Measurements from ENCODE around the gene SLC11A1. TPM values are rescaled to one million over a fixed set of nuclear protein-coding genes. Genes with fewer than 3 reads are reported as not detected.

Gene SLC11A1
- total and polyA plus RNA-seq, 2 experiments from 2014 or later = 0.60 to 0.74 TPM

- Histone ChIP-seq H3K79me2 (no peaks in the 10 kb centered on the region), H2AFZ (no peak overlapping the region), H3K9me2 (replicated peaks; ENCODE audit: insufficient read depth) (no peaks in the 10 kb centered on the region), H3K36me3 (replicated peaks; ENCODE audit: insufficient read depth, low read depth) (no peaks in the 10 kb centered on the region), H3K27me3 (no peaks in the 10 kb centered on the region), H3K27ac (no peak overlapping the region), H3K4me3 (no peak overlapping the region), H4K20me1 (ENCODE audit: insufficient read depth, poor library complexity, severe bottlenecking) (no peaks in the 10 kb centered on the region), H3K4me1 (ENCODE audit: insufficient read depth) (peaks cover 6% of the 10 kb centered on the region), H3K9me3 (ENCODE audit: low read depth) (no peaks in the 10 kb centered on the region), H3K4me2 (no peak overlapping the region)
- no peak for DNase-seq (ENCODE audit: low spot score)
- TF ChIP-seq EZH2 (IDR thresholded peaks at IDR 0.05; ENCODE audit: borderline replicate concordance) = no peak
- TF ChIP-seq EZH2phosphoT487 (IDR thresholded peaks at IDR 0.05; ENCODE audit: low read depth, severe bottlenecking, unreplicated experiment) = no peak
- TF ChIP-seq CTCF (IDR thresholded peaks at IDR 0.05; ENCODE audit: poor library complexity) = no peak
- WGBS (ENCODE audit: low lambda C conversion rate, missing lambda C conversion rate) = 98% methylated on average over 8 of the region's 8 CpGs
Observed at GRCh38 chr2:218362606-218363005, 19.5 kb upstream of the SLC11A1 start.

GRCh38 chr2:218363736-218364135 lies 18.3 kb upstream of the SLC11A1 start:
- Histone ChIP-seq H3K9me2 (replicated peaks; ENCODE audit: insufficient read depth) (no peaks in the 10 kb centered on the region), H3K36me3 (replicated peaks; ENCODE audit: insufficient read depth, low read depth) (no peaks in the 10 kb centered on the region), H4K20me1 (ENCODE audit: insufficient read depth, poor library complexity, severe bottlenecking) (no peaks in the 10 kb centered on the region), H3K79me2 (no peaks in the 10 kb centered on the region), H2AFZ (no peak overlapping the region), H3K27me3 (no peaks in the 10 kb centered on the region), H3K4me2 (no peak overlapping the region), H3K4me1 (ENCODE audit: insufficient read depth) (peaks cover 6% of the 10 kb centered on the region), H3K9me3 (ENCODE audit: low read depth) (no peaks in the 10 kb centered on the region), H3K4me3 (no peak overlapping the region), H3K27ac (no peak overlapping the region)
- DNase-seq (ENCODE audit: low spot score) = no peak
- 94% methylated on average over 3 of the region's 3 CpGs for WGBS (ENCODE audit: low lambda C conversion rate, missing lambda C conversion rate)
- no peak for TF ChIP-seq CTCF (IDR thresholded peaks at IDR 0.05; ENCODE audit: poor library complexity)
- TF ChIP-seq EZH2phosphoT487 (IDR thresholded peaks at IDR 0.05; ENCODE audit: low read depth, severe bottlenecking, unreplicated experiment) = no peak
- TF ChIP-seq EZH2 (IDR thresholded peaks at IDR 0.05; ENCODE audit: borderline replicate concordance) = no peak

GRCh38 chr2:218364196-218364595 lies 17.9 kb upstream of the SLC11A1 start:
- Histone ChIP-seq H2AFZ (no peak overlapping the region), H4K20me1 (ENCODE audit: insufficient read depth, poor library complexity, severe bottlenecking) (no peaks in the 10 kb centered on the region), H3K27me3 (no peaks in the 10 kb centered on the region), H3K79me2 (no peaks in the 10 kb centered on the region), H3K27ac (no peak overlapping the region), H3K9me3 (ENCODE audit: low read depth) (no peaks in the 10 kb centered on the region), H3K4me3 (no peak overlapping the region), H3K36me3 (replicated peaks; ENCODE audit: insufficient read depth, low read depth) (no peaks in the 10 kb centered on the region), H3K9me2 (replicated peaks; ENCODE audit: insufficient read depth) (no peaks in the 10 kb centered on the region), H3K4me2 (no peak overlapping the region), H3K4me1 (ENCODE audit: insufficient read depth) (peaks cover 6% of the 10 kb centered on the region)
- no peak for DNase-seq (ENCODE audit: low spot score)
- TF ChIP-seq EZH2phosphoT487 (IDR thresholded peaks at IDR 0.05; ENCODE audit: low read depth, severe bottlenecking, unreplicated experiment) = no peak
- no peak for TF ChIP-seq CTCF (IDR thresholded peaks at IDR 0.05; ENCODE audit: poor library complexity)
- no peak for TF ChIP-seq EZH2 (IDR thresholded peaks at IDR 0.05; ENCODE audit: borderline replicate concordance)
- 84% methylated on average over 6 of the region's 6 CpGs for WGBS (ENCODE audit: low lambda C conversion rate, missing lambda C conversion rate)
